RPMI7951 (cell line): ENCODE data around the gene AK8. TPM values are rescaled to one million over a fixed set of nuclear protein-coding genes. Genes with fewer than 3 reads are reported as not detected.
A peak's percentile ranks its signal among the peaks of the same experiment; 100 is the strongest.

Experiments used
- DNase-seq: peaks from one replicate; pipeline ENCODE4 v3.0.0-alpha.2; 2012; ENCODE audit warnings: low read depth
- total RNA-seq: library from RNA; depleted of rRNA; stranded (reverse); fragments of >200 nt; shearing (Covaris generic); gene quantifications from 2 replicates; pipeline ENCODE4 v1.2.3, GENCODE V29; 2014

The AK8 gene
- total RNA-seq, 1 experiment from 2014 or later = not detected

DNA sequence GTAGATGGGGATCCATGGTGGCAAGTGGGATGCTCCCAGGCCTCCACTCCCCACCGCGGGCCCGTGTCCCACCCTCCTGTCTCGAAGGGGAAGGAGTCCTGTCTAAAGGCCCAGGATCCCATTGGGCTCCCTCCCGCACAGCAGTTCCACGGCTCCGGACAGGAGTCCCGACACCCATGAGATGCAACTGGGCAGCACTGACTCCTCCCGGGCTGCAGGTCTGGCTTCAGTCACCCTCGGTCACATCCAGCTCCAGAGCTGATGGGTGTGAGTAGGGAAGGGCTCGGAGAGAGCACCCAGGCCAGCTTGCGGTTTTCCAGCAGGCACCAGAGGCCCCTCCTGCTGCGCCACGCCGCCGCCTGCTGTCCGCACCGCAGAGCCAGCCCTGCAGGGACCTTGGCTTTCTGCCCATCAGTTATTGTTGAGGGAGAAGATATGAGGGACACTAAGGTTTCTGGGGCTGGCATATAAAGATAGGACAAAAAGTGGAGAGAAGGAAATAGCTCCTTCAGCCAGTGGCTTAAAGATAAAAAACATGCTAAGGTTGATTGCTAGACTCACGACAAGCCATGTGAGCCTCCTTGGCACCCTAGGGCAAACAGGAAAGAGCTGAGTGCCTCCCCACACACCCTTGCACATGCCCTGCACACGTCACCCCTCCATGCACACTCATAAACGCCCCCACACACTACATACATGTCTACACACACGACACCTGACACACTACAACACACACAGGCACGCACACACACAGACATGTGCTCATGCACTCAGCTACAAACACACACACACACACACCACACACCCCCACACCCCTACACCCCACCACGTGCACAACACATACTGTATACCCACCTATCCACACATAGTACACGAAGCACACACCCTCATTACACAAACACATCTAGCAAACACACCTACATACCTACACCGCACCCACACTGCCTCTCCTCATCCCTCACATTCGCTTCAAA is 79.0 kb downstream of the AK8 start:
- peak; percentile 79 for DNase-seq

DNA sequence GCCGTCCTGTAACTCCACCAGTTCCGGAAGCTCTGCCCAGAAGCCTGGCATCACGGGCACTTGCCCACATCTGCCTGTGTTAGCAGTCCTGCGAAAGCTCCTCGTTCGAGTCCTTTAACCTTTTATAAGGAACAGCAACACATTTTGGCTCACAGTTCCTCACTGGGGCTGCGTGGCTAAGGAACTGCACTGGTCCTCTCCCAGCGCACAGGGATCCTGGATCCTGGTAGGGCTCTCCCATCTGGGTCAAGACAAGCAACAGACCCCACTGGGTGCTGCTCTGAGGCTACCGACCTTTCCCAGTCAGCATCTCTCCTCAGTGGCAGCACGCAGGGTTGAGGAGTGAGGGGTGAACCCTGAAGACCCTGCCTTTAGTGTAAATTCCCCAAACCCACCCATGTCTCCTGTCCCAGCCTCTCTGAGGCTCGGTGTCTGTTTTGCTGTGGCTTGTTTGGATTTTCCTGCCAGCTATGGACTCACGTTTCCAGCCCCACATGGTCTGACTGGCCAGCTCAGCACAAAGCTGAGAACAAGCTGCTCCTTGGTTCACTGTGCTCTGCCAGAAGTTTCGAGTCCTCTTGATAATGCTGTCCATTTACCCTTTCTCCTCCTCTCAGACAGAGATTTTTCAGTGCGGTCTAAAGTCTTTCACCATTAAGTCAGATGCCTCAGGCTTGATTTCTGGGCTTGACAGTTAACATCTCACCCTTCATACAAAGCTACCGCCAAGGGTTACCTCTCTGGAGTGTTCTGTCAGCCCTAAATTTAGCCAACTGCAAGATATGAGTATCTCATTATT is 80.0 kb downstream of the AK8 start:
- DNase-seq = peak; percentile 79

DNA sequence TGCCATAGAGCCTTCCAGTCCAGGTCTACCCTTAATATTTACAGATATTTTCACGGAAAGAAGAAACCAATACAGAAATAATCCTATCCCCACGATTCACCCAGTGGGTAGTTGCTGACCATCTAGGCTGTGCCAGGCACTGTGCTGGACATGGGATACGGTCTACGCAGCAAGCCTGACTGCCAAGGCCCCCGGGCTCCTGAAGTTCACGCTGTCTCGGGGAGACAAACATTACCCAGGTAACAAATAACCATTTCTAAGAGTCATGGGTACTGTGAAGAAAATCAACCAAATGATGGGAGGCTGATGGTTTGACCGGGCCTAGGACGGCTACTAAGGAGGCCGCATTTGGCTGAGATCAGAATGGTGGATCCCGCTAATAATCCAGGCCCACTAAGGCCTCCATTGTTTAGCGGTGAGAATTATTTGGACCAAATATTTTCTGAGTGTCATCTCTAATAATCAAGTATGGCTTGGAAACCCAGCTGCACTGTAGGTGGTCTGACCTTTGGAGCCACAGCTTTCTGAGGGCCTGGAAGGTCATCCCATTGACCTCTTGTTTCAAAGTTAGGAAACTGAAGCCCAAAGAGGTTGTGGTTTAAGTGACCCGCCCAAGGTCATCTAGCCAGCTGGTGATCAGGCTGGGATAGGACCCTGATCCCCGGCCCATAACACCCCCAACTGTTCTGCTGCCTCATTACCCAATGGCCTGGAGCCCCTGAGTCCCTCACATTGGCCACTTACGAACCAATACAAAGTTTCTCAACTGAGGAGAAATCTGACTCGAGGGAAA is 82.4 kb downstream of the AK8 start:
- DNase-seq = no peak

DNA sequence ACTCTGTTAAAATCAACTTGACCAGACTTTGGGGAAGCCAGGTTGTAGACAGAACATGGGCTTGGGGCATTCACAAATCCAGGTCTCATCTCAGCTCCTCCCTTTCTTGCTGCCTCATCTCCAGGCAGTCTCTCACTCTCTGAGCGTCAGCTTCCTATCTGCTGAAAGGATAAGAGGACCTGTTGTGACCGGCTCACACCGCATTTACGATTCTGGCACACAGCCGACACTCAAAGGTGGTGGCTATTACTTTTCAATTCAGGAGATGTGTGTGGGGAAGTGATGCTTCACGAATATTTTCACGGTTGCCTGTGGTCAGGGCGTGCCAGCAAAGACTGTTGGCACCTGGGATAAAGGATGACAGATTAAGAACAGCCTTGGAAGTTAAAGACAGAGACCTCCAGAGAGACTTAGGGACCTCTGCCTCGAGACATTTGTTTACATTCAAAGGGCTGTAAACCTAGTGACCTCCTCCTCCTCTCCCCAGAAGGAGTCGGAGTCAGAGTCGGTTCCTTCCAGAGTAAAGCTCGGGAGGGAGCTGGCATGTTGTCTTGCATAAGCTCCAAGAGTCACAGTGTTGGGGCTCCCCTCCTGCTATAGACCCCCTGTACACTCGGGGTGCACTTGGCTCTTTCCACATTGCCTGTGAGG is 83.2 kb downstream of the AK8 start:
- DNase-seq = no peak

DNA sequence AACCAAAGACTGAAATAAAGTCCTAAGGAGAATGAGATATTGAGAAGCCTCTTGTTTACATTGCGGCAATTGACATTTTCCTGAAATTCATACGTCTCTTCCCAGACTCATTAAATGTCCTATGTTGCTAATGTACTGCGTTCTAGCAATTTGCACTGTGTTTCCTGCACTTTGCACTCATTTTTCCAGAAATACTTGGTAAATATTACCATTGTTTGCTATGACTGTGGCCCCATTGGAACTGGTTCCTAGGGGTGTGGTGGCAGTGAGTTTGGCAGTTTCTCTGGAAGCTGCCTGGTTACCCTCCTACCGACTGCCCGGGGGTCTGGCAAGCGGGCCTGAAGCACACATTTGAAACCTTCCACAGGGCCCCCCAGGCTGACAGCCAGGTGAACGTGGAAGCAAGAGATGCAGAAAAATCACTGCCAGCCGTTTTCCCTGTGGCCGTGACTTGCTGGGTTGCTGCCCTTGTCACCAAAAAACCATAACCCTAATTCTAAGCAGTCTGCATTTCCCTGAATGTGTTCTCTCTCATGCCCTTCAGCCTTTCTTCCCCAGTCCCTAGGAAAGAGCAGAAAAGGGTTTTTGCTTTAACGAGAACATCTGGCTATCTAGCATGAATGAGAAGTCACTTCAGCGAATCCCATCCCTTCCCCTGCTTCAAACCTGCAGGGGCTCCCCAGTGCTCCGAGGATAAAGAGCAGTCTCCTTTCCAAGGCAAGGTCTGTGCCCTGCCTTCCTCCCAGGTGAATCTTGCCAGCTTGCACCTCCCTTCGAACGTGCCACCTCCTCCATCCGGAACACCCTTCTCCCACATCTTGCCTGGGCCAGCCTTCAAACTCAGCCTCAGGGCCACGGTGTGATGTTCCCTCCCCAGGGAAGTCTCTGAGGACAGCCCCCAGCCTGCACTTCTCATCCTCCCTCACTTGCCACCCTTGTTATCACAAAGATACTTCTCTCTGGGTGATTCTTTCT is 84.2 kb downstream of the AK8 start:
- no peak for DNase-seq

DNA sequence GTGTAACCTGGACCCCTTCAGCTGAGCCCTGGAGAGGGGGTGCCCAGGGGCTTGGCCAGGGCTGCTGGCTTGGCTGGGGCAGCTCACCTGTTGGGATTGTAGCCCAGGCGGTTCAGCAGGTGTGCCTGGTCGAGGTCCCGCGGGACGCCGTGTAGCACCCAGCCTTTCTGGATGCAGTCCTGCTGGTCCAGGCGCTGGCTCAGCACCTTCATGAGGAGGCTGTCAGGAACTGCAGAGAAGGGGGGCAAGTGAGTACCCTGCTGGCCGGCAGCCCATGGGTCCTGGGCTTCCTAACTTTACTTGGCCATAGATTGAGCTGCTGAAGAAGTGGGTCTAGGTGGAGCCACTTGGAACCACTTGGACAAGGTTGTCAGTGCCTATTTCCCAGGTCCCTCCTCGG is 85.5 kb downstream of the AK8 start:
- DNase-seq = no peak

DNA sequence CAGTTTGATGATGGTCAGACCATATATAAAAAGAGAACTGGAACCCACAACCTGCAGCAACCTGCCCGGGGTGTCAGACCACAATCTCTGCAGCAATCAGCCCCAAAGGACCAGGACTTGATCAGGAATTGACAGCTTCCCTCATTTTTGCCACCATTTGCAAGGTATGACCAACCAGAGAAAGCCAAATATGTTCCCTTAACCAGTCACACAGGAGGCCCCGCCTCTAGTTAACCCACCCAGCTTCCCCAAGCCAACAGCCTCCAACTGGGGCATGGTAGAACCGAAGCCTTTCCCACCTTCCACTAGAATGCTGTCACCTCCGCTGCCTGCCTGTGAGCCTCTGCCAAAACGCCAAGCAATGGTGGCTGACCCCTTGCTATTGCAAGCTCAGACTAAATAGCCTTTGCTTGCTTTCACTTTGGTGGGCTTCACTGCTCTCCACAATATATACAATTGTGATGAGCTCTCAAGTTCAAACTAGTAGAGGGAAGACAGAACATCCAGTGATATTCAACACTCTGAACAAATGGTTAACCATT is 86.3 kb downstream of the AK8 start:
- no peak for DNase-seq

DNA sequence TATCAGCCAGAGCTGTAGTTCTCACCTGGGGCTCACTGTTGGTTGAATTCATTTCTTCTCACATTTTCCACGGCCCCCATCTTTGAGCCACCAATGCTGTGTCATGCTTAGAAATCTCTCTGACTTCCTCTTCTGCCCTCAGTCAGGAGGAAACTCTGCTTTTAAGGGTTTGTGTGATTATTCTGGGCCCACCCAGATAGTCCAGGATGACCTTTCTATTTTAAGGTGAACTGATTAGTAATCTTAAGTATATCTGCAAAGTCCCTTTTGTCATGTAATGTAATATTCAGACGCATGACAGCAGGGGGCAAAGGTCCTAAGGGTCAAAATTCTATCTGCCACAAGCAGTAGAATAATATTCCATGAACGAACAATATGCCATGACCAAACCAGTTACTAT is 88.4 kb downstream of the AK8 start:
- no peak for DNase-seq

DNA sequence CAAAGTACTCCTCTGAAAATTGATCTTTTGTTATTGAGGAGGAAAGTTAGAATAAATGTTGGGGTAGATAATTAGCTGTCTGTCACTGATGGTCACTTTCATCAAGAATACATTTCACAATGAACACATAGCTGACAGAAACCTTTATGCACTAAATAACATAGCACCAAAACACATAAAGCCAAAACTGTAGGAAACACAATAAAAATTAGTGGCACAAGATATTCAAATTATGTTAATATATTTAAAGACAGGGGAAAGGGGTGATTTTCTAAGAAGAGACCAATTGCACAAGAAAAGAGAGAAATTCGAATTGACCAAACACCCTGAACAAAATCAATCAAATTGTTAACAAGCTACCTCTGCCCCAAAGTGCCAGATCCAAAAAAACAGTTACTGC is 89.7 kb downstream of the AK8 start:
- no peak for DNase-seq

DNA sequence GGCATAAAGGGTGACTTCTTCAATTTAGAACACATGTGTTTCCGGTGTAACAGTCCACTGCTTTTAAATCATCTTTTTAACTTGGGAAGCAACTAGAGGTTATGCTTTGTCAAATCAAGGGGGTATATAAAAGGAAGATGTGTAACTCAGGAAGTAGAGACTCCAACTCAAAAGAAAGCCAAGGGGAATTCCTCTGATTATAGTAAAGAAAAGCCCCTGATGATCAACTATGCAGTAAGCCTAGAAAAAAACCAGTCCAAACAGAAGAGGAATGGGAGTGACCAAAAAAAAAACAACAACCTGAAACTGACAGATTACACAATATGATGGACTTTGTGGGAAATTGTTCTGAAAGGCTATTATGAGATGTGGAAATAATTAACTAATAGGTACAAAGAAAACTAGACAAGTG is 90.3 kb downstream of the AK8 start:
- DNase-seq = no peak

DNA sequence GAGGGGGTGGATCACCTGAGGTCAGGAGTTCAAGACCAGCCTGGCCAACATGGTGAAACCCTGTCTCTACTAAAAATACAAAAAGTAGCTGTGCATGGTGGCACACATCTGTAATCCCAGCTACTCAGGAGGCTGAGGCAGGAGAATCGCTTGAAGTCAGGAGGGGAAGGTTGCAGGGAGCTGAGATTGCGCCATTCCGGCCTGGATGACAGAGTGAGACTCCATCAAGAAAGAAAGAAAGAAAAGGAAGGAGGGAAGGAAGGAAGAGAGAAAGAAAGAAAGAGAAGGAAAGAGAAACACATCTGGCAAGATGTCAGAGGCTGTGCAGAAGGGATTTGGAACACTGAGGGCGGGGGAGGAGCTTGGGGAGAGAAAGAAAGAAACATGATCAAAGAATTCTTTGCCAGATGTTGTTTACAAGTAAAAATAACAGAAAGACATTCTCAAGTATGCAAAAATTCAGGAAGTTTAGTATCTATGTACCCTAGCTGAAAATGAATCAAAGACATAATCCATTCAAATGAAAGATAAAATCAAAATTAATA is 93.7 kb downstream of the AK8 start:
- DNase-seq = no peak

DNA sequence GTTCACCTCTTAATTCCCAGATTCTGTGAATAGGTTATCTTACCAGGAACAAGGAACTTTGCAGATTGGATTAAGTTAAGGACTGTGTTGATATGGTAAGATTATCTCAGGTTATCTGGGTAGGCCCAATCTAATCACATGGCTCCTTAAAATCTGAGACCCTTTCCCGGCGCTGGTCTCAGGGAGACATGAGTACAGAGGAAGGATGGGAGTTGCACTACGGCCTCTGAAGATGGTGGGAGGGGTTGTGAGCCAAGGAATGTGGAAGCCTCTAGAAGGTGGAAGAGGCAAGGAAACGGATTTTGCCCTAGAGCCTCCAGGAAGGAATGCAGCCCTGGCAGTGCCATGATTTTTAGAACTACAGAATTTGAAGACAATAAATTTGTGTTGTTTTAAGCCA is 95.1 kb downstream of the AK8 start:
- DNase-seq = no peak

DNA sequence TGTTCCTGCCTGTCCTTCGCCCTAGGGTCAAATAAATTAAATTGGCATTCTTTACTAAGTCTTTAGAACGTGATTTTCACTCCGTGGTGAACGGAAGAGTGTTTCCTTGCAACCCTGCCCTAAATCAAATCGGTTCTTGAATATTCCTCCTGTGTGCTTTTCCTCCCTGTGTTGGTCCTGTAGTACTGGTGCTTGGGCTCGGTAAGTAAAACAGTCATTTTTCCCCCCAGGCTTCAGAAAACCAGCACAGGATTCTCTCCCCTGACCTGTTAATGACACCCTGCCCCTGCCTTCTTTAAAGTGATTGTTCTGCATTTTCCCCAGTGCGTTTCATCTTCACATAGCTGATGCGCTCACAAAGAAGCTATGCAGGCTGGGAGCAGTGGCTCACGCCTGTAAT is 96.0 kb downstream of the AK8 start:
- DNase-seq = no peak

DNA sequence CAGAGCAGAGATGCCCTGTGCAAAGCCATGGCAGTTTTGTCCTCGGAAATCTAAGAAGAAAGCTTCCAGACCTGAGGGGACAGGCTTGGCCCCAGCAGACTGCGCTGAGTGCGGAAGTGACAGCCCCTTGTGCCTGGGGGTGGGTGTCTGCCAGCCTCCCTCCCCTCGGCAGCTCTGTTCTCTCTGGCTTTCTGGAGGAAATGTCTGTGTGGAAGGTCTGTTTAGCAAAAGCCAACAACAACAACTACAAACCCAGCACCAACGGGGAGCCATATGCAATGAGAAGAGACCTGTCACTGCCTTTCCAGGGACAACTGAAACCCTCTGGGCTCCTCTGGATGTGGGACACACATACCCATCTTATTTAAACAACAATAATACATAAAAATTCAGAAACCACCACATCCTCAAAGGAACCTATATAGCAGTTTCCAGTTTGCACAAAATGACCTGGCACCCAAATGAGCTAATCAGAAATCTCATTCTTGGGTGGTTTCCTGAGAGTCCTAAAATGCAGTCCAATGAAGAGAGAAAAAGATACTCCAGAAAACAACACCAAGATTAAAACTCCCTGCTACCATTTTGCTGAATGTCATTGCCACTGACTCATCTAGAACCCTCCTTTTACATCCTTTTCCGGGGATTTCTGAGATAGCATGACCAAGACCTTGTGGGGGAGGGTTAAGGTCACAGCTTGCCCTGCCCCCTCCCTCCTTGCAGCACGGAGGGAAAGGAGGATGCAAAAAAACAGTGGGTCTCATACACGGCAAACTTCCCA is 97.7 kb downstream of the AK8 start:
- peak; percentile 44 for DNase-seq

DNA sequence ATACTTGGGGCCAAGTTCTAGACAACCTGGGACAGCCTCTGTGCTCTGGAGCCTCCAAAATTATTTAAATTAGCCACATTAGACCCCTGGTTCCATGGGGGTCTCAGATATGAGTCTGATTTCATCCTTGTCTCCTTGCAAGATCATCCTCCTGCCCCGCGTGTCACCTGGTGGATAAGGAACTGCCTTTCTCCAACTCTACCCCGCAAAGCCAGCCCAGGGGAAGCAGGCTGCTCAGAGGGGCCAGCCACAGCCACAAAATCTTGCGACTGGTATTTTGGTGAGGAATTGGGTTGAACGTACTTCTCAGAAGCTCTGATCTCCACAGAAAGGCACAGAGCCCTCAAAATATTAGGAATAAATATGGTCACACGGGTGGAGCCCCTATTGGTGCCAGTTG is 101.2 kb downstream of the AK8 start:
- no peak for DNase-seq

DNA sequence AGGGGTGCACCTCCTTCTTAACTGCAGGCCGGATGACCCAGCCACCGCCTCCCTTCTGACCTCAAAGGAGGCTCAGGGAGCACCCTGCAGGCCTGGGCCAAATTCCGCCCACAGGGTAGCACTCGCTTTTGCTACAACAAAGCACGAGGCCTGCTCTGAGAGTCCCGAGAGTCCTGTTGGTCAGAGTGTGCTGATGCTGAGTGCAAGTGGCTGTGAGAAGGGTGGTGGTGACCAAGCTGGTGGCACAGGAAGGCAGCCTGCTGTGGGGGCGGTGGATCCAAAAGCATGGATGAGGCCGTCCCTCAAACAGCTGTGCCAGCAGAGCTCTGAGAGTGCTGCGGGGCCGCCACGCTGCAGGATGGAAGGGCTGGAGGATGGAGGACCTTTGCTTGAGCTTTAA is 101.8 kb downstream of the AK8 start:
- no peak for DNase-seq

DNA sequence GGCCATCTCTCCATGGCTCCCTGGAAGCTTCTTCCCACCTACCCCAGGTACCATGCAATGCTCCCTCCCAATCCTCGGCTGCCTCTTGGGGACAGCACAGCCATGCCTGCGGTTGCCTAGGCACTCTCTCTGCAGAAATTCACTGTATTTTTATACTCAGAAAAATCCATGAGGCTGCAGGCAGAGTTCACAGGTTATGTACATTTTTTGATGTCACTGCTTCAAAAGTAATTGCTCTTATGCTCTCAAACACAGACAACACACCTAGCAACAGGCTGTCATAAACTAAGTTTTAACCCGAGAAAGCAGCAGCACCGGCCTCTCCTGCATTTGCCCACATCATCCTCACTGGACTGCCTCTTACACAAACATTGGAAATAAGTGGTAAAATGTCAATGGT is 102.4 kb downstream of the AK8 start:
- no peak for DNase-seq

DNA sequence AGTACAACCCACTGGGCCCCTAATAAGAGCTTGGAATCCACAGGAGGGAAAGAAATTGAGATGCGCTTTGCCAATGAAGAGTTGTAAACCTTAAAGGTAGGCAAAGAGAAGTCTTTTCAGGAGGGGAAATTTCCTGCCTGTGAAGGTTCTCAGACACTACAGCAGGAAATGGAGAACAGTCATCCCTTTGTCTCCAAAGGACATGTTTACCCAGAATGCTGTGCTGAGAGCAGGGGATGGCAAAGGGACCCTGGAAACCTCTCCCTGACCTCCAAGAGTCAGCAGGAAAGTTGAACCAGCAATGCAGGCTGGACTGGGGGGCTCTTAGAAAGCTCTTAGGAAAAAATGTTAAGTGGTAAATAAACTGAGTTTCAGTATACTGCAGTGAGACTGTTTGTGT is 103.2 kb downstream of the AK8 start:
- no peak for DNase-seq

DNA sequence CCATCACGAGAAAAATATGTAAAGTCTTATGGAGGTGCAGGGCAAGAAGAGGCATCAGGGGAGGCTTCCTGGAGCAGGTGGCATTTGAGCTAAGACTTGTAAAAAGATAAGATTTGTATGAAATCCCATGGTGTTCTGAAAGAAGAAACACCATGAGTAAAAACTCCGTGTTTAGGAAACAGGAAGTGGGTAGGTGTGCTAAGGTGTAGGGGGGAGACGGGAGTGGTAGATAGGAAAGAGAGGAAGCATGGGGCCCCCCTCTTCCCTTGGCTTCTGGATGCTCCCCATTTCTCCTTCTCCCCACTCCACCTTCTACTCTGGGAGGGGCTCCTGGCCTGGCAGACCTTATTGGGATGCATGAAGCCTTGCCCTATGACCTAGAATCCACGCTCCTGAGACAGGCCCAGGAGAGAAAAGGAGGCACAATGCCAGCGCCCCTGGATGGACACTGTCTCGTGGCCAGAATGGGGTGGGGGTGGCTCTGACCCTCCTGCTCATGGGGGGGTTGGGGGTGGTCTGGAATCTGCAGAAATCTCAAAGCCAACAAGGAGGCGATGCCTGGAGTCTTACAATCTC is 104.2 kb downstream of the AK8 start:
- DNase-seq = no peak
